CD4-positive, alpha-beta T cell treated with Interleukin-15 for 4 hours (primary cell): ENCODE results near the gene PRSS57.

ENCODE experiments used
- DNase-seq: peaks from one replicate; pipeline ENCODE4 v3.0.0-alpha.2; 2020; ENCODE audit warnings: low spot score

The PRSS57 gene

GRCh38 chr19:694481-695351, 536 bp downstream of the PRSS57 start:
- DNase-seq, result no peak

- no peak for DNase-seq
These were observed 5.0 kb downstream of the PRSS57 start for GRCh38 chr19:690203-690602.

- no peak for DNase-seq
These were observed 6.3 kb downstream of the PRSS57 start for GRCh38 chr19:688992-689391.

- DNase-seq, result no peak
These were observed 7.0 kb downstream of the PRSS57 start for GRCh38 chr19:688214-688613.

- DNase-seq, result no peak
These were observed 7.6 kb downstream of the PRSS57 start for GRCh38 chr19:687569-688166.

- no peak for DNase-seq
These were observed 8.5 kb downstream of the PRSS57 start for GRCh38 chr19:686589-687297.

- no peak for DNase-seq
These were observed 9.8 kb downstream of the PRSS57 start for GRCh38 chr19:685454-685931.

- DNase-seq, result no peak
These were observed 12.5 kb downstream of the PRSS57 start for GRCh38 chr19:682678-683320.

GRCh38 chr19:681029-682019, 13.9 kb downstream of the PRSS57 start:
- no peak for DNase-seq

- DNase-seq, result peak; percentile 99
These were observed 14.8 kb downstream of the PRSS57 start for GRCh38 chr19:680287-681028.

- DNase-seq, result no peak
These were observed 15.6 kb downstream of the PRSS57 start for GRCh38 chr19:679418-680286.

GRCh38 chr19:678791-679388, 16.4 kb downstream of the PRSS57 start:
- DNase-seq, result no peak

GRCh38 chr19:677601-678436, 17.4 kb downstream of the PRSS57 start:
- DNase-seq, result no peak

- DNase-seq, result no peak
These were observed 18.1 kb downstream of the PRSS57 start for GRCh38 chr19:677201-677600.

- DNase-seq, result no peak
These were observed 18.7 kb downstream of the PRSS57 start, which contains the start of gene FSTL3 for GRCh38 chr19:676339-677105. TSS of gene FSTL3 (plus strand) at chr19:676392. CDS start at chr19:676424, 32 bp downstream.

GRCh38 chr19:676007-676338, 19.3 kb downstream of the PRSS57 start:
- no peak for DNase-seq
